Mesendoderm (in vitro differentiated cells): Measurements from ENCODE around the gene C16orf95. TPM values are rescaled to one million over a fixed set of nuclear protein-coding genes. Genes with fewer than 3 reads are reported as not detected.

Experiments used
- small RNA-seq: library from polyadenylated mRNA; stranded (forward); fragments of <200 nt; extraction: miRNeasy Mini kit (QIAGEN cat#:217004); gene quantifications from one replicate; pipeline ENCODE3, GENCODE V24; 2013; ENCODE audit not compliant: insufficient read depth

The C16orf95 gene

Small RNA genes lying within 50 kb of the gene (small RNA-seq; reads per million reads assigned to genes)
- gene AC010531.2: not detected
